HEK293 (cell line): ENCODE measurements around the gene DNAH3.

ENCODE experiments used
- ATF2 ChIP-seq: fragments of 450-650 bp; formaldehyde crosslinking; IDR thresholded peaks from 2 replicates; pipeline ENCODE4 v1.5.1; 2016; ENCODE audit warnings: missing biosample characterization, missing genetic modification characterization, low read depth
- CTCF ChIP-seq: fragments of 450-650 bp; formaldehyde crosslinking; IDR thresholded peaks from 2 replicates; pipeline ENCODE4 v1.5.1; 2016; ENCODE audit warnings: missing biosample characterization, missing genetic modification characterization
- GLI4 ChIP-seq: fragments of 450-650 bp; formaldehyde crosslinking; IDR thresholded peaks from 2 replicates; pipeline ENCODE4 v1.5.1; 2016; ENCODE audit warnings: missing biosample characterization, missing genetic modification characterization
- ZNF114 ChIP-seq: fragments of 450-650 bp; formaldehyde crosslinking; IDR thresholded peaks from 2 replicates; pipeline ENCODE4 v1.5.0; 2017; ENCODE audit warnings: missing biosample characterization, missing genetic modification characterization
- ZNF138 ChIP-seq: fragments of 450-650 bp; formaldehyde crosslinking; IDR thresholded peaks from 2 replicates; pipeline ENCODE4 v1.5.1; 2016; ENCODE audit warnings: missing biosample characterization, missing genetic modification characterization, borderline replicate concordance
- ZNF274 ChIP-seq, 2 experiments: fragments of 200-500 bp in 1 of 2; fragments of 450-650 bp in 1 of 2; sonication (Bioruptor generic) in 1 of 2; formaldehyde crosslinking in 1 of 2; IDR thresholded peaks; 2 replicates each; pipeline versions ENCODE4 v1.5.1 to v1.6.1; 2014 to 2016; ENCODE audit warnings: borderline replicate concordance in 1 of 2, inconsistent platforms in 1 of 2, low read length in 1 of 2, missing biosample characterization in 1 of 2, missing genetic modification characterization in 1 of 2

GRCh38 chr16:20942256-20942655, 208.4 kb downstream of the DNAH3 start:
- no peak for TF ChIP-seq ZNF114
- no peak for TF ChIP-seq ATF2 (tag by site-specific recombination)
- no peak for TF ChIP-seq GLI4 (tag by site-specific recombination)
- TF ChIP-seq ZNF274 (IDR thresholded peaks at IDR 0.05; ENCODE audit: low read length) = no peak
- no peak for TF ChIP-seq ZNF274 (tag by site-specific recombination; IDR thresholded peaks at IDR 0.05; ENCODE audit: borderline replicate concordance)
- TF ChIP-seq CTCF (tag by site-specific recombination) = no peak
- TF ChIP-seq ZNF138 (tag by site-specific recombination) = no peak
